HFFc6 (cell line): Measurements from ENCODE around the gene PIK3R1. TPM values are rescaled to one million over a fixed set of nuclear protein-coding genes. Genes with fewer than 3 reads are reported as not detected.

ENCODE experiments used
- DNase-seq: peaks from one replicate; pipeline ENCODE4 v3.0.0-alpha.2; 2018
- H3K27ac Mint-ChIP-seq: 2 replicates; pipeline ENCODE4 v1.8.0; 2020; ENCODE audit warnings: mild to moderate bottlenecking, mixed read lengths
- H3K27me3 Mint-ChIP-seq: 2 replicates; pipeline ENCODE4 v1.8.0; 2021; ENCODE audit warnings: mild to moderate bottlenecking, moderate library complexity, mixed read lengths; ENCODE audit not compliant: insufficient read depth
- H3K36me3 Mint-ChIP-seq: 2 replicates; pipeline ENCODE4 v1.8.0; 2021; ENCODE audit warnings: low read depth, mixed read lengths
- H3K4me1 Mint-ChIP-seq: 2 replicates; pipeline ENCODE4 v1.8.0; 2020; ENCODE audit warnings: low read depth, mixed read lengths
- H3K4me3 Mint-ChIP-seq: 2 replicates; pipeline ENCODE4 v1.8.0; 2020; ENCODE audit warnings: mild to moderate bottlenecking, moderate library complexity, mixed read lengths
- H3K9me3 Mint-ChIP-seq: 2 replicates; pipeline ENCODE4 v1.8.0; 2020; ENCODE audit warnings: mild to moderate bottlenecking, mixed read lengths
- CTCF ChIP-seq: fragments of 200-600 bp; sonication (generic); IDR thresholded peaks from 2 replicates; pipeline ENCODE4 v1.5.0; 2021; ENCODE audit warnings: antibody characterized with exemption, mild to moderate bottlenecking
- total RNA-seq, 6 experiments: library from RNA; stranded (reverse); fragmentation: NEBNext Ultra II Directional; extraction: Animal tissue kit (Norgen Biotek cat#: 25700); gene quantifications; 2 replicates in 1 of 6; 3 replicates in 5 of 6; pipeline ENCODE4 v1.2.3, GENCODE V29; 2021

The PIK3R1 gene
- total RNA-seq, 6 experiments from 2014 or later, result 19.6 to 26.4 (median 22.4) TPM

- no peaks in the 10 kb centered on the region for H3K9me3 Mint-ChIP-seq
- H3K36me3 Mint-ChIP-seq, result peaks cover 10% of the 10 kb centered on the region
- H3K27me3 Mint-ChIP-seq, result no peaks in the 10 kb centered on the region; the same call in 1 of the 2 replicates
- peaks cover 70% of the 10 kb centered on the region for H3K4me1 Mint-ChIP-seq
- no peak for DNase-seq
- no peak for TF ChIP-seq CTCF
- peak overlapping the region; percentile 86 for H3K27ac Mint-ChIP-seq
- peak overlapping the region; percentile 91 for H3K4me3 Mint-ChIP-seq
Measured at GRCh38 chr5:68288707-68289134, 73.2 kb downstream of the PIK3R1 start.

GRCh38 chr5:68289498-68289897 is 73.9 kb downstream of the PIK3R1 start:
- Mint-ChIP-seq H3K4me1 (peaks cover 70% of the 10 kb centered on the region), H3K27me3 (no peaks in the 10 kb centered on the region; the same call in 1 of the 2 replicates), H3K27ac (peak overlapping the region; percentile 86; the same call in 1 of the 2 replicates), H3K36me3 (peaks cover 17% of the 10 kb centered on the region), H3K4me3 (peak overlapping the region; percentile 91), H3K9me3 (no peaks in the 10 kb centered on the region)
- DNase-seq, result no peak
- no peak for TF ChIP-seq CTCF

- H3K27ac Mint-ChIP-seq, result no peak overlapping the region
- no peak for TF ChIP-seq CTCF
- no peaks in the 10 kb centered on the region for H3K9me3 Mint-ChIP-seq
- peaks cover 23% of the 10 kb centered on the region for H3K36me3 Mint-ChIP-seq
- peak overlapping the region; percentile 91 for H3K4me3 Mint-ChIP-seq
- no peaks in the 10 kb centered on the region; the same call in 1 of the 2 replicates for H3K27me3 Mint-ChIP-seq
- DNase-seq, result peak; percentile 52
- H3K4me1 Mint-ChIP-seq, result peaks cover 70% of the 10 kb centered on the region
Measured at GRCh38 chr5:68290260-68290674, 74.7 kb downstream of the PIK3R1 start.

GRCh38 chr5:68290847-68291246 is 75.3 kb downstream of the PIK3R1 start:
- no peak for TF ChIP-seq CTCF
- Mint-ChIP-seq H3K9me3 (no peaks in the 10 kb centered on the region), H3K27ac (no peak overlapping the region), H3K36me3 (peaks cover 27% of the 10 kb centered on the region), H3K27me3 (no peaks in the 10 kb centered on the region; the same call in 1 of the 2 replicates), H3K4me3 (peak overlapping the region; percentile 47; the same call in 1 of the 2 replicates), H3K4me1 (peaks cover 67% of the 10 kb centered on the region)
- DNase-seq, result no peak

- peak overlapping the region; percentile 65; the same call in 1 of the 2 replicates for H3K4me3 Mint-ChIP-seq
- no peaks in the 10 kb centered on the region for H3K9me3 Mint-ChIP-seq
- peak; percentile 15 for DNase-seq
- peaks cover 53% of the 10 kb centered on the region for H3K4me1 Mint-ChIP-seq
- no peak for TF ChIP-seq CTCF
- H3K36me3 Mint-ChIP-seq, result peaks cover 42% of the 10 kb centered on the region
- H3K27me3 Mint-ChIP-seq, result no peaks in the 10 kb centered on the region; the same call in 1 of the 2 replicates
- H3K27ac Mint-ChIP-seq, result peak overlapping the region; percentile 10
Measured at GRCh38 chr5:68292316-68292715, 76.8 kb downstream of the PIK3R1 start.
